HL-60 (cell line): ENCODE data around the gene ICAM5.

Experiments
- DNase-seq, 2 experiments: peaks; one replicate each; pipeline ENCODE4 v3.0.0-alpha.2; 2010 to 2020; ENCODE audit warnings: low read depth in 1 of 2, low spot score in 1 of 2
- H3K27ac ChIP-seq: fragments of 250-450 bp; sonication (Bioruptor Pico); replicated peaks from 2 replicates; pipeline ENCODE4 v1.5.1; 2020; ENCODE audit warnings: mild to moderate bottlenecking, moderate library complexity
- H3K27me3 ChIP-seq: fragments of 250-450 bp; sonication (Bioruptor Pico); 2 replicates; pipeline ENCODE4 v1.5.1; 2021; ENCODE audit warnings: mild to moderate bottlenecking, moderate library complexity; ENCODE audit not compliant: insufficient read depth, poor library complexity, severe bottlenecking
- H3K4me3 ChIP-seq: replicated peaks from 2 replicates; pipeline ENCODE4 v1.5.1; 2011; ENCODE audit warnings: mild to moderate bottlenecking, control low read depth, low read length; ENCODE audit not compliant: insufficient read depth
- CTCF ChIP-seq: IDR thresholded peaks from one replicate; pipeline ENCODE4 v1.5.1; 2011; ENCODE audit warnings: low read length, control low read depth, inconsistent platforms; ENCODE audit not compliant: insufficient read depth
- GABPA ChIP-seq: IDR thresholded peaks from 2 replicates; pipeline ENCODE4 v1.6.1; 2012; ENCODE audit warnings: low read depth
- POLR2AphosphoS5 ChIP-seq: IDR thresholded peaks from 2 replicates; pipeline ENCODE4 v1.6.1; 2012; ENCODE audit warnings: low read depth
- REST ChIP-seq: IDR thresholded peaks from 2 replicates; pipeline ENCODE4 v1.6.1; 2012; ENCODE audit warnings: low read depth; ENCODE audit not compliant: insufficient replicate concordance
- SPI1 ChIP-seq: IDR thresholded peaks from 2 replicates; pipeline ENCODE4 v1.6.1; 2012; ENCODE audit warnings: low read depth, mild to moderate bottlenecking, borderline replicate concordance

The ICAM5 gene

DNA sequence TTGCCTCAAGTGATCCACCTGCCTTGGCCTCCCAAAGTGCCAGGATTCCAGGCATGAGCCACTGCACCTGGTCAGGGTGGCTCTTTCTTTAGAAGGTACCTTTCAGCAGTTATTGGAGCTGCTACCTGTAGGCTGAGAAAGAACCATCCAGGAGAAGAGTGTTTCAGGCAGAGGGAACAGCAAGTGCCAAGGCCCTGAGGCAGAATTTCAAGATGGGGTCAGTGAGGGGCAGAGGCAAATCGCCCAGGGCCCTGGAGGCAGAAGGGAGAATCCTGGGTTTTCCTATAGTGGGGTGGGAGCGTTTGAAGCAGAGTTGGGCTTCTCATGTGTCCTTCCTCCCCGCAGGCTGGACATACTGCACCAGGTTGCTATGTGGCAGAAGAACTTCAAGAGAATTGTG lies 35.5 kb upstream of the ICAM5 start:
- no peak for DNase-seq
- Histone ChIP-seq H3K27me3 (no peaks in the 10 kb centered on the region), H3K27ac (no peak overlapping the region), H3K4me3 (no peak overlapping the region)
- TF ChIP-seq CTCF (no peak), SPI1 (no peak), POLR2AphosphoS5 (no peak), REST (no peak), GABPA (no peak)

GRCh38 chr19:10255358-10255757 lies 34.4 kb upstream of the ICAM5 start:
- Histone ChIP-seq H3K4me3 (no peak overlapping the region), H3K27ac (no peak overlapping the region), H3K27me3 (no peaks in the 10 kb centered on the region)
- no peak for TF ChIP-seq SPI1
- TF ChIP-seq CTCF = no peak
- TF ChIP-seq REST = no peak
- no peak for TF ChIP-seq GABPA
- TF ChIP-seq POLR2AphosphoS5 = no peak
- no peak for DNase-seq

- Histone ChIP-seq H3K4me3 (no peak overlapping the region), H3K27ac (no peak overlapping the region), H3K27me3 (no peaks in the 10 kb centered on the region)
- DNase-seq = no peak
- TF ChIP-seq SPI1 (no peak), CTCF (no peak), POLR2AphosphoS5 (no peak), REST (no peak), GABPA (no peak)
These were observed 33.2 kb upstream of the ICAM5 start for GRCh38 chr19:10256551-10256950.
